Measurements from ENCODE around the gene SLC6A5. TPM values are rescaled to one million over a fixed set of nuclear protein-coding genes. Genes with fewer than 3 reads are reported as not detected.

Gene SLC6A5
- total RNA-seq, 1 donor from 2014 or later: not detected

GRCh38 chr11:20634044-20634443 lies 34.6 kb downstream of the SLC6A5 start:
- peak; percentile 36 for TF ChIP-seq CTCF (conservative IDR thresholded peaks at IDR 0.05; ENCODE audit: low read depth, low read length)
- DNase-seq (ENCODE audit: low read depth): no peak
- no peak overlapping the region for H3K4me3 ChIP-seq (ENCODE audit: low read depth, low read length)

- TF ChIP-seq CTCF (conservative IDR thresholded peaks at IDR 0.05; ENCODE audit: low read depth, low read length): no peak
- no peak for DNase-seq (ENCODE audit: low read depth)
- no peak overlapping the region for H3K4me3 ChIP-seq (ENCODE audit: low read depth, low read length)
These were observed 35.4 kb downstream of the SLC6A5 start for GRCh38 chr11:20634781-20635180.

GRCh38 chr11:20638074-20638473 lies 38.7 kb downstream of the SLC6A5 start:
- H3K4me3 ChIP-seq (ENCODE audit: low read depth, low read length): no peak overlapping the region
- no peak for TF ChIP-seq CTCF (conservative IDR thresholded peaks at IDR 0.05; ENCODE audit: low read depth, low read length)
- DNase-seq (ENCODE audit: low read depth): no peak

GRCh38 chr11:20639688-20640087 lies 40.3 kb downstream of the SLC6A5 start:
- DNase-seq (ENCODE audit: low read depth): no peak
- TF ChIP-seq CTCF (conservative IDR thresholded peaks at IDR 0.05; ENCODE audit: low read depth, low read length): no peak
- no peak overlapping the region for H3K4me3 ChIP-seq (ENCODE audit: low read depth, low read length)

- DNase-seq (ENCODE audit: low read depth): no peak
- H3K4me3 ChIP-seq (ENCODE audit: low read depth, low read length): no peak overlapping the region
- TF ChIP-seq CTCF (conservative IDR thresholded peaks at IDR 0.05; ENCODE audit: low read depth, low read length): no peak
These were observed 41.0 kb downstream of the SLC6A5 start for GRCh38 chr11:20640401-20640800.

GRCh38 chr11:20644360-20644759 lies 45.0 kb downstream of the SLC6A5 start:
- TF ChIP-seq CTCF (conservative IDR thresholded peaks at IDR 0.05; ENCODE audit: low read depth, low read length): no peak
- no peak overlapping the region for H3K4me3 ChIP-seq (ENCODE audit: low read depth, low read length)
- DNase-seq (ENCODE audit: low read depth): no peak

- DNase-seq (ENCODE audit: low read depth): no peak
- H3K4me3 ChIP-seq (ENCODE audit: low read depth, low read length): no peak overlapping the region
- peak; percentile 89 for TF ChIP-seq CTCF (conservative IDR thresholded peaks at IDR 0.05; ENCODE audit: low read depth, low read length)
These were observed 48.7 kb downstream of the SLC6A5 start for GRCh38 chr11:20647976-20648565.

Data from epithelial cell of proximal tubule (primary cell).